ENCODE measurements around the gene UNC93A. TPM values are rescaled to one million over a fixed set of nuclear protein-coding genes. Genes with fewer than 3 reads are reported as not detected.
"Not testable (repeated sequence)": the region's sequence is repeated elsewhere in the genome, so short reads cannot be mapped to it uniquely, and the experiment has no call there.

Gene UNC93A
- total RNA-seq, 6 experiments from 2014 or later: not detected

GRCh38 chr6:167276772-167277533, 14.2 kb upstream of the UNC93A start:
- TF ChIP-seq CTCF (IDR thresholded peaks at IDR 0.05): no peak
- peaks cover 63% of the 10 kb centered on the region for H3K9me3 Mint-ChIP-seq
- H3K27me3 Mint-ChIP-seq (ENCODE audit: insufficient read depth): peaks cover 1% of the 10 kb centered on the region; the same call in 1 of the 2 replicates
- DNase-seq: no peak
- no peak overlapping the region for H3K4me3 Mint-ChIP-seq
- H3K4me1 Mint-ChIP-seq (ENCODE audit: low read depth): no peaks in the 10 kb centered on the region
- H3K27ac Mint-ChIP-seq: no peak overlapping the region
- peaks cover 6% of the 10 kb centered on the region; the same call in 1 of the 2 replicates for H3K36me3 Mint-ChIP-seq (ENCODE audit: low read depth)

GRCh38 chr6:167278173-167278940, 12.8 kb upstream of the UNC93A start:
- not testable (repeated sequence) for H3K27me3 Mint-ChIP-seq (ENCODE audit: insufficient read depth); H3K4me1 Mint-ChIP-seq (ENCODE audit: low read depth); H3K36me3 Mint-ChIP-seq (ENCODE audit: low read depth); H3K4me3 Mint-ChIP-seq; DNase-seq; H3K27ac Mint-ChIP-seq
- H3K9me3 Mint-ChIP-seq: peaks cover 58% of the 10 kb centered on the region

- Mint-ChIP-seq H3K9me3 (peaks cover 55% of the 10 kb centered on the region), H3K4me1 (ENCODE audit: low read depth) (no peaks in the 10 kb centered on the region), H3K4me3 (no peak overlapping the region), H3K36me3 (ENCODE audit: low read depth) (peaks cover 6% of the 10 kb centered on the region; the same call in 1 of the 2 replicates), H3K27ac (no peak overlapping the region), H3K27me3 (ENCODE audit: insufficient read depth) (peaks cover 4% of the 10 kb centered on the region)
- no peak for TF ChIP-seq CTCF (IDR thresholded peaks at IDR 0.05)
- DNase-seq: no peak
These were observed 11.2 kb upstream of the UNC93A start for GRCh38 chr6:167279766-167280446.

- not testable (repeated sequence) for H3K27me3 Mint-ChIP-seq (ENCODE audit: insufficient read depth); H3K4me1 Mint-ChIP-seq (ENCODE audit: low read depth)
These were observed 10.6 kb upstream of the UNC93A start for GRCh38 chr6:167280466-167280865.

GRCh38 chr6:167282165-167282564, 8.9 kb upstream of the UNC93A start:
- peaks cover 42% of the 10 kb centered on the region for H3K9me3 Mint-ChIP-seq
- H3K4me3 Mint-ChIP-seq: no peak overlapping the region
- no peak for DNase-seq
- H3K36me3 Mint-ChIP-seq (ENCODE audit: low read depth): peaks cover 6% of the 10 kb centered on the region; the same call in 1 of the 2 replicates
- peaks cover 4% of the 10 kb centered on the region for H3K27me3 Mint-ChIP-seq (ENCODE audit: insufficient read depth)
- no peak for TF ChIP-seq CTCF (IDR thresholded peaks at IDR 0.05)
- H3K27ac Mint-ChIP-seq: no peak overlapping the region
- no peaks in the 10 kb centered on the region for H3K4me1 Mint-ChIP-seq (ENCODE audit: low read depth)

More at GRCh38 chr6:167280466-167280865, 10.6 kb upstream of the UNC93A start:
- DNase-seq; H3K4me3 Mint-ChIP-seq; H3K36me3 Mint-ChIP-seq (ENCODE audit: low read depth); H3K27ac Mint-ChIP-seq: not testable (repeated sequence)
- H3K9me3 Mint-ChIP-seq: peaks cover 51% of the 10 kb centered on the region

GRCh38 chr6:167284565-167284964, 6.5 kb upstream of the UNC93A start:
- not testable (repeated sequence) for DNase-seq, H3K27ac Mint-ChIP-seq

More at GRCh38 chr6:167284565-167284964, 6.5 kb upstream of the UNC93A start:
- not testable (repeated sequence) for H3K4me3 Mint-ChIP-seq; H3K27me3 Mint-ChIP-seq (ENCODE audit: insufficient read depth); H3K4me1 Mint-ChIP-seq (ENCODE audit: low read depth); H3K36me3 Mint-ChIP-seq (ENCODE audit: low read depth)
- peaks cover 31% of the 10 kb centered on the region for H3K9me3 Mint-ChIP-seq
